LNCaP clone FGC (cell line): ENCODE data around the gene CPED1.

Source experiments
- DNase-seq: peaks from one replicate; pipeline ENCODE4 v3.0.0-alpha.2; 2011; ENCODE audit warnings: low read depth
- H3K4me3 ChIP-seq: 2 replicates; pipeline ENCODE4 v1.5.1; 2011; ENCODE audit warnings: mild to moderate bottlenecking, low read depth, low read length, control low read depth
- CTCF ChIP-seq: IDR thresholded peaks from 2 replicates; pipeline ENCODE4 v1.5.1; 2012; ENCODE audit warnings: mild to moderate bottlenecking; ENCODE audit not compliant: control insufficient read depth, insufficient read depth; ENCODE audit errors: extremely low read depth

The CPED1 gene

GRCh38 chr7:121294448-121294992 is 306.0 kb downstream of the CPED1 start:
- no peak for TF ChIP-seq CTCF
- no peak overlapping the region for H3K4me3 ChIP-seq
- DNase-seq, result no peak

GRCh38 chr7:121297843-121298242 is 309.3 kb downstream of the CPED1 start:
- no peak overlapping the region for H3K4me3 ChIP-seq
- TF ChIP-seq CTCF, result no peak
- DNase-seq, result no peak

GRCh38 chr7:121298831-121299239 is 310.3 kb downstream of the CPED1 start:
- no peak for DNase-seq
- no peak for TF ChIP-seq CTCF
- no peak overlapping the region for H3K4me3 ChIP-seq

GRCh38 chr7:121300685-121301420 is 312.3 kb downstream of the CPED1 start:
- peak; percentile 65 for DNase-seq
- no peak overlapping the region for H3K4me3 ChIP-seq
- no peak for TF ChIP-seq CTCF

GRCh38 chr7:121301446-121302213 is 313.1 kb downstream of the CPED1 start:
- DNase-seq, result no peak
- TF ChIP-seq CTCF, result no peak
- no peak overlapping the region for H3K4me3 ChIP-seq

GRCh38 chr7:121302214-121302745 is 313.8 kb downstream of the CPED1 start:
- H3K4me3 ChIP-seq, result no peak overlapping the region
- DNase-seq, result no peak
- TF ChIP-seq CTCF, result no peak
